Bronchial epithelial cell (primary cell): Measurements from ENCODE around the gene TICAM2. TPM values are rescaled to one million over a fixed set of nuclear protein-coding genes. Genes with fewer than 3 reads are reported as not detected.

ENCODE experiments used
- DNase-seq: peaks from one replicate; pipeline ENCODE4 v3.0.0-alpha.2; 2010; ENCODE audit warnings: low read depth
- FAIRE-seq: peaks from 2 replicates; lab custom pipeline; 2011; peaks lifted over from hg19 to GRCh38; lab: Jason Lieb, UNC
- H3K27me3 ChIP-seq: 2 replicates; pipeline ENCODE4 v1.5.1; 2011; ENCODE audit warnings: low read length; ENCODE audit not compliant: control insufficient read depth, insufficient read depth
- H3K36me3 ChIP-seq: 2 replicates; pipeline ENCODE4 v1.5.1; 2011; ENCODE audit warnings: low read length; ENCODE audit not compliant: control insufficient read depth, insufficient read depth
- H3K4me3 ChIP-seq: 2 replicates; pipeline ENCODE4 v1.5.1; 2011; ENCODE audit warnings: mild to moderate bottlenecking, low read depth, low read length, control low read depth
- CTCF ChIP-seq: IDR thresholded peaks from 2 replicates; pipeline ENCODE4 v1.5.1; 2011; ENCODE audit warnings: mild to moderate bottlenecking, moderate library complexity, low read length, control low read depth, inconsistent platforms; ENCODE audit not compliant: insufficient read depth, severe bottlenecking
- total RNA-seq: library from RNA; depleted of rRNA; stranded (reverse); fragments of >200 nt; gene quantifications from 2 replicates; pipeline ENCODE4 v1.2.1, GENCODE V29; 2014

The TICAM2 gene
- total RNA-seq, 1 donor from 2014 or later: 0.26 TPM

GRCh38 chr5:115594128-115595047 is 7.9 kb downstream of the TICAM2 start:
- FAIRE-seq (no peak), DNase-seq (no peak)
- Histone ChIP-seq H3K4me3 (no peak overlapping the region), H3K27me3 (no peaks in the 10 kb centered on the region), H3K36me3 (no peaks in the 10 kb centered on the region)
- no peak for TF ChIP-seq CTCF

- H3K4me3 ChIP-seq: no peak overlapping the region
- no peak for FAIRE-seq
- no peak for DNase-seq
- H3K36me3 ChIP-seq: no peaks in the 10 kb centered on the region
- no peak for TF ChIP-seq CTCF
- H3K27me3 ChIP-seq: no peaks in the 10 kb centered on the region
Observed at GRCh38 chr5:115589043-115589442, 13.2 kb downstream of the TICAM2 start.

- DNase-seq (no peak), FAIRE-seq (no peak)
- no peaks in the 10 kb centered on the region for H3K27me3 ChIP-seq
- no peaks in the 10 kb centered on the region for H3K36me3 ChIP-seq
- H3K4me3 ChIP-seq: no peak overlapping the region
- no peak for TF ChIP-seq CTCF
Observed at GRCh38 chr5:115588640-115589039, 13.6 kb downstream of the TICAM2 start.

- FAIRE-seq (no peak), DNase-seq (peak; percentile 41)
- no peaks in the 10 kb centered on the region for H3K36me3 ChIP-seq
- no peaks in the 10 kb centered on the region for H3K27me3 ChIP-seq
- peak; percentile 21 for TF ChIP-seq CTCF
- H3K4me3 ChIP-seq: no peak overlapping the region
Observed at GRCh38 chr5:115586525-115587146, 15.6 kb downstream of the TICAM2 start.

- Histone ChIP-seq H3K4me3 (no peak overlapping the region), H3K27me3 (no peaks in the 10 kb centered on the region), H3K36me3 (no peaks in the 10 kb centered on the region)
- TF ChIP-seq CTCF: no peak
- no peak for FAIRE-seq
- no peak for DNase-seq
Observed at GRCh38 chr5:115585265-115585664, 17.0 kb downstream of the TICAM2 start.
